H1 (cell line): Measurements from ENCODE around the gene GNG4. TPM values are rescaled to one million over a fixed set of nuclear protein-coding genes. Genes with fewer than 3 reads are reported as not detected.

Experiments
- CTCF ChIA-PET: fragments of 300-600 bp; sonication (Branson Sonifier 250); formaldehyde crosslinking; loops from one replicate; lab custom pipeline; 2021; ENCODE audit not compliant: partially characterized antibody; lab: Charles Lee
- POLR2A ChIA-PET: fragments of 300-600 bp; sonication (Branson Sonifier 250); formaldehyde crosslinking; loops from one replicate; lab custom pipeline; 2021; ENCODE audit warnings: inconsistent platforms; ENCODE audit not compliant: partially characterized antibody; lab: Charles Lee
- DNase-seq, 2 experiments: peaks; one replicate each; pipeline versions ENCODE4 v3.0.0 to v3.0.0-alpha.2; 2010 to 2022; ENCODE audit warnings: low spot score in 2 of 2, low read depth in 1 of 2, mixed read lengths in 1 of 2
- FAIRE-seq: peaks from 2 replicates; lab custom pipeline; 2011; peaks lifted over from hg19 to GRCh38; lab: Jason Lieb, UNC
- H2AFZ ChIP-seq: 2 replicates; pipeline ENCODE4 v1.8.1; 2012; ENCODE audit warnings: low read length, inconsistent platforms
- H2AK5ac ChIP-seq: 2 replicates; pipeline ENCODE4 v1.6.1; 2013; ENCODE audit warnings: low read depth, low read length
- H2BK120ac ChIP-seq: replicated peaks from 2 replicates; pipeline ENCODE3; 2013; ENCODE audit warnings: low read depth, low read length, inconsistent platforms
- H2BK12ac ChIP-seq: 2 replicates; pipeline ENCODE4 v1.6.1; 2013; ENCODE audit warnings: low read depth, low read length
- H2BK15ac ChIP-seq: 2 replicates; pipeline ENCODE4 v1.6.1; 2013; ENCODE audit warnings: low read length
- H2BK20ac ChIP-seq: 2 replicates; pipeline ENCODE4 v1.6.1; 2013; ENCODE audit warnings: low read length
- H2BK5ac ChIP-seq: 2 replicates; pipeline ENCODE4 v1.6.1; 2013; ENCODE audit warnings: low read depth, low read length
- H3K14ac ChIP-seq: 2 replicates; pipeline ENCODE4 v1.6.1; 2013; ENCODE audit warnings: inconsistent platforms; ENCODE audit not compliant: insufficient read length
- H3K18ac ChIP-seq: 2 replicates; pipeline ENCODE4 v1.6.1; 2013; ENCODE audit warnings: low read length; ENCODE audit errors: extremely low read depth
- H3K23ac ChIP-seq: 2 replicates; pipeline ENCODE4 v1.6.1; 2013; ENCODE audit warnings: inconsistent platforms; ENCODE audit not compliant: insufficient read length
- H3K23me2 ChIP-seq: 2 replicates; pipeline ENCODE4 v1.6.1; 2013; ENCODE audit warnings: low read depth, low read length
- H3K27ac ChIP-seq: 2 replicates; pipeline ENCODE4 v1.6.1; 2011; ENCODE audit warnings: low read depth, low read length, inconsistent platforms
- H3K27me3 ChIP-seq, 4 experiments: replicated peaks in 1 of 4; 1 replicate in 1 of 4; 2 replicates in 3 of 4; pipeline versions ENCODE4 v1.6.1 to v1.8.1; 2011 to 2013; ENCODE audit warnings: low read length in 3 of 4, mild to moderate bottlenecking in 3 of 4, inconsistent platforms in 2 of 4, mixed read lengths in 2 of 4, moderate library complexity in 1 of 4; ENCODE audit not compliant: control insufficient read depth in 3 of 4, insufficient read depth in 3 of 4; ENCODE audit errors: extremely low read depth in 1 of 4
- H3K36me3 ChIP-seq, 4 experiments: 2 replicates each; pipeline versions ENCODE4 v1.6.1 to v1.8.1; 2011 to 2013; ENCODE audit warnings: mild to moderate bottlenecking in 4 of 4, low read length in 3 of 4, moderate library complexity in 2 of 4, control low read depth in 1 of 4, inconsistent platforms in 1 of 4; ENCODE audit not compliant: insufficient read depth in 4 of 4, control insufficient read depth in 2 of 4
- H3K4ac ChIP-seq: replicated peaks from 2 replicates; pipeline ENCODE3; 2013; ENCODE audit warnings: low read length, low read depth, mixed read lengths, inconsistent platforms; ENCODE audit not compliant: insufficient read length
- H3K4me1 ChIP-seq, 4 experiments: replicated peaks in 1 of 4; 1 replicate in 1 of 4; 2 replicates in 3 of 4; pipeline versions ENCODE4 v1.6.1 to v1.8.1; 2011 to 2013; ENCODE audit warnings: low read length in 3 of 4, inconsistent platforms in 2 of 4, mixed read lengths in 1 of 4; ENCODE audit not compliant: insufficient read depth in 4 of 4, control insufficient read depth in 3 of 4
- H3K4me2 ChIP-seq, 2 experiments: 2 replicates each; pipeline versions ENCODE4 v1.6.1 to v1.8.1; 2011 to 2013; ENCODE audit warnings: low read depth in 2 of 2, low read length in 2 of 2, control low read depth in 1 of 2, inconsistent platforms in 1 of 2, mild to moderate bottlenecking in 1 of 2; ENCODE audit not compliant: insufficient read depth in 1 of 2
- H3K4me3 ChIP-seq, 4 experiments: fragments of 200-600, 300-600 bp in 1 of 4; sonication (generic), shearing (Covaris generic), sonication (Bioruptor Twin) in 1 of 4; 2 replicates each; pipeline versions ENCODE4 v1.5.1 to v1.8.1; 2011 to 2016; ENCODE audit warnings: low read length in 4 of 4, low read depth in 3 of 4, control low read depth in 2 of 4, inconsistent platforms in 2 of 4, mild to moderate bottlenecking in 2 of 4, mixed read lengths in 1 of 4, moderate library complexity in 1 of 4; ENCODE audit not compliant: insufficient read depth in 2 of 4; ENCODE audit errors: extremely low read depth in 1 of 4
- H3K56ac ChIP-seq: replicated peaks from 2 replicates; pipeline ENCODE3; 2013; ENCODE audit warnings: low read depth, mild to moderate bottlenecking, mixed read lengths, low read length, inconsistent platforms; ENCODE audit not compliant: insufficient read length
- H3K79me1 ChIP-seq: 2 replicates; pipeline ENCODE4 v1.6.1; 2013; ENCODE audit warnings: low read depth, low read length, control low read depth
- H3K79me2 ChIP-seq, 2 experiments: 2 replicates each; pipeline versions ENCODE4 v1.6.1 to v1.8.1; 2012 to 2013; ENCODE audit warnings: low read length in 2 of 2, mild to moderate bottlenecking in 2 of 2, inconsistent platforms in 1 of 2; ENCODE audit not compliant: insufficient read depth in 2 of 2, control insufficient read depth in 1 of 2
- H3K9ac ChIP-seq, 4 experiments: replicated peaks in 1 of 4; 1 replicate in 1 of 4; 2 replicates in 3 of 4; pipeline versions ENCODE4 v1.6.1 to v1.8.1; 2011 to 2013; ENCODE audit warnings: low read depth in 3 of 4, low read length in 3 of 4, control low read depth in 2 of 4, mild to moderate bottlenecking in 2 of 4, moderate library complexity in 2 of 4, inconsistent platforms in 1 of 4; ENCODE audit errors: extremely low read depth in 1 of 4
- H3K9me3 ChIP-seq, 2 experiments: 2 replicates each; pipeline versions ENCODE4 v1.6.1 to v1.8.1; 2012 to 2013; ENCODE audit warnings: mild to moderate bottlenecking in 2 of 2, moderate library complexity in 2 of 2, control low read depth in 1 of 2, inconsistent platforms in 1 of 2, low read depth in 1 of 2, low read length in 1 of 2, mixed read lengths in 1 of 2; ENCODE audit not compliant: insufficient read depth in 2 of 2
- H4K20me1 ChIP-seq, 2 experiments: replicated peaks in 1 of 2; 2 replicates each; pipeline versions ENCODE3 to v1.8.1; 2011 to 2013; ENCODE audit warnings: inconsistent platforms in 2 of 2, low read length in 2 of 2, mild to moderate bottlenecking in 1 of 2; ENCODE audit not compliant: insufficient read depth in 2 of 2, control insufficient read depth in 1 of 2
- H4K5ac ChIP-seq: 2 replicates; pipeline ENCODE4 v1.6.1; 2013; ENCODE audit warnings: low read length, low read depth, mixed read lengths, inconsistent platforms; ENCODE audit not compliant: insufficient read length
- H4K8ac ChIP-seq: 2 replicates; pipeline ENCODE4 v1.8.0; 2013; ENCODE audit warnings: mild to moderate bottlenecking, moderate library complexity, low read length, inconsistent platforms; ENCODE audit not compliant: insufficient read depth; ENCODE audit errors: extremely low read depth
- H4K91ac ChIP-seq: replicated peaks from 2 replicates; pipeline ENCODE3; 2013; ENCODE audit warnings: low read length, mixed read lengths, inconsistent platforms; ENCODE audit not compliant: insufficient read length
- TBP ChIP-seq: IDR thresholded peaks from 2 replicates; pipeline ENCODE4 v1.6.1; 2011; ENCODE audit warnings: low read depth, low read length, improper control_type of control experiment
- WGBS, 2 experiments: shearing (Covaris generic) in 1 of 2; methylation state at CpG; one replicate each; pipeline versions ENCODE4 v1.1.6 to v1.1.7; 2013 to 2015; ENCODE audit warnings: low lambda C conversion rate in 2 of 2, mixed read lengths in 2 of 2, inconsistent platforms in 1 of 2, low coverage in 1 of 2, missing lambda C conversion rate in 1 of 2; ENCODE audit not compliant: insufficient replicate concordance in 2 of 2, insufficient coverage in 1 of 2, insufficient read length in 1 of 2; ENCODE audit errors: extremely low coverage in 1 of 2, missing lambda C conversion rate in 1 of 2; 5-methylcytosine and 5-hydroxymethylcytosine counted together
- polyA plus RNA-seq, 7 experiments: library from polyadenylated mRNA; depleted of rRNA in 3 of 7; stranded (reverse) in 5 of 7; unstranded in 2 of 7; fragments of >200 nt in 5 of 7; fragments of 200-250 nt in 2 of 7; gene quantifications; 1 replicate in 5 of 7; 2 replicates in 1 of 7; 4 replicates in 1 of 7; pipeline versions ENCODE4 v1.2.1 to v1.2.3, GENCODE V29; 2011 to 2013; ENCODE audit warnings: missing spikeins in 2 of 7, mixed read lengths in 2 of 7
- total RNA-seq: library from RNA; stranded (reverse); fragmentation: NEBNext Ultra II Directional; extraction: Animal tissue kit (Norgen Biotek cat#: 25700); gene quantifications from 2 replicates; pipeline ENCODE4 v1.2.1, GENCODE V29; 2021
- TF ChIP-seq, protein P1 (sequence below): IDR thresholded peaks from 2 replicates; pipeline ENCODE4 v1.6.1; 2012; ENCODE audit warnings: inconsistent platforms

Gene GNG4
- total and polyA plus RNA-seq, 2 of the 8 experiments (the other 6 are each of a cell fraction or from before 2014, with no cell fraction given) = 95.5 to 96.8 TPM

DNA sequence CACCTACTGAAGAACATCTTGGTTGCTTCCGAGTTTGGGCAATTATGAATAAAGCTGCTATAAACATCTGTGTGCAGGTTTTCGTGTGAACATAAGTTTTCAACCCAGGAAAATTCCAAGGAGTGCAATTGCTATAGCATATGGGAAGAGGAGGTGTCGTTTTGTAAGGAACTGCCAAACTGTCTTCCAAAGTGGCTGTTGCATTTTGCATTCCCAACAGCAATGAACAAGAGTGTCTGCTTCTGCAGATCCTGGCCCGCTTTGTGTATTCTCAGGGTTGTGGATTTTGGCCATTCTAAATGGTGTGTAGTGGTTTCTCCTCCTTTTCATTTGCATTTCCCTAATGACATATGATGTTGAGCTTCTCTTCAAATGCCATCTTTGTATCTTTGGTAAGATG is 23.8 kb downstream of the GNG4 start:
- H3K14ac ChIP-seq = no peak overlapping the region
- no peak overlapping the region for H2BK15ac ChIP-seq
- WGBS, 2 experiments = 90% methylated on average over 4 of the region's 4 CpGs; no CpG with 5 or more reads in 1 of the 2 experiments
- H4K5ac ChIP-seq = no peak overlapping the region
- H3K4me1 ChIP-seq = peaks cover 4 to 17% (median 13%) of the 10 kb centered on the region in 4 experiments
- peaks cover 0 to 33% of the 10 kb centered on the region in 2 experiments; a peak in 1 of 4 replicates for H3K79me2 ChIP-seq
- H4K8ac ChIP-seq = no peak overlapping the region
- no peak for DNase-seq
- H2BK120ac ChIP-seq = no peak overlapping the region
- no peak for FAIRE-seq
- no peaks in the 10 kb centered on the region for H3K36me3 ChIP-seq
- H2AK5ac ChIP-seq = no peak overlapping the region
- ChIA-PET POLR2A (interaction anchor here (1.2 kb wide), 1 partner anchor 8 kb away, joined by 3 read pairs; no protein-coding TSS in a partner anchor), CTCF (interaction anchor here (0.7 to 17.7 kb wide), 5 partner anchors 8 to 71 kb away, joined by 3 to 193 read pairs (median 3); no protein-coding TSS in a partner anchor)
- no peaks in the 10 kb centered on the region for H3K9me3 ChIP-seq
- H2BK5ac ChIP-seq = no peak overlapping the region
- H3K23me2 ChIP-seq = no peaks in the 10 kb centered on the region
- no peak overlapping the region for H3K9ac ChIP-seq
- H2AFZ ChIP-seq = no peak overlapping the region
- no peak overlapping the region for H3K23ac ChIP-seq
- H3K56ac ChIP-seq = no peak overlapping the region
- H3K27me3 ChIP-seq = no peaks in the 10 kb centered on the region
- H2BK20ac ChIP-seq = no peak overlapping the region
- H3K27ac ChIP-seq = no peak overlapping the region
- TF ChIP-seq, protein P1, sequence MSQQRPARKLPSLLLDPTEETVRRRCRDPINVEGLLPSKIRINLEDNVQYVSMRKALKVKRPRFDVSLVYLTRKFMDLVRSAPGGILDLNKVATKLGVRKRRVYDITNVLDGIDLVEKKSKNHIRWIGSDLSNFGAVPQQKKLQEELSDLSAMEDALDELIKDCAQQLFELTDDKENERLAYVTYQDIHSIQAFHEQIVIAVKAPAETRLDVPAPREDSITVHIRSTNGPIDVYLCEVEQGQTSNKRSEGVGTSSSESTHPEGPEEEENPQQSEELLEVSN = no peak
- TF ChIP-seq TBP = no peak
- TF ChIP-seq, all 59 proteins: peak for 0
- H3K4me2 ChIP-seq = no peak overlapping the region
- no peak overlapping the region for H3K4me3 ChIP-seq
- no peak overlapping the region for H4K91ac ChIP-seq
- H3K4ac ChIP-seq = no peak overlapping the region
- no peak overlapping the region for H3K18ac ChIP-seq
- no peak overlapping the region for H2BK12ac ChIP-seq
- H3K79me1 ChIP-seq = peaks cover 6% of the 10 kb centered on the region
- peaks cover 0 to 4% of the 10 kb centered on the region in 2 experiments for H4K20me1 ChIP-seq
